KG1 (cell line): ENCODE results near the gene OR6N1.

Experiments
- DNase-seq: peaks from one replicate; lab custom pipeline; 2025; lab: John Stamatoyannopoulos, UW

OR6N1 gene

GRCh38 chr1:158752155-158752712, 19.8 kb downstream of the OR6N1 start:
- no peak for DNase-seq

- DNase-seq: no peak
These were observed 36.1 kb downstream of the OR6N1 start for GRCh38 chr1:158735848-158736247.

GRCh38 chr1:158732524-158732923, 39.5 kb downstream of the OR6N1 start:
- no peak for DNase-seq

- DNase-seq: no peak
These were observed 40.3 kb downstream of the OR6N1 start for GRCh38 chr1:158731707-158732106.

GRCh38 chr1:158730453-158730852, 41.5 kb downstream of the OR6N1 start:
- no peak for DNase-seq

- no peak for DNase-seq
These were observed 43.3 kb downstream of the OR6N1 start for GRCh38 chr1:158728510-158729225.

GRCh38 chr1:158724442-158724841, 47.6 kb downstream of the OR6N1 start:
- no peak for DNase-seq

GRCh38 chr1:158720620-158721019, 51.4 kb downstream of the OR6N1 start, which contains the start of gene OR6K3:
TSS of gene OR6K3 (minus strand) at chr1:158720720. CDS start at chr1:158718115, 2,605 bp downstream.
- DNase-seq: no peak

GRCh38 chr1:158719664-158720063, 52.3 kb downstream of the OR6N1 start:
- DNase-seq: no peak

- DNase-seq: no peak
These were observed 54.7 kb downstream of the OR6N1 start for GRCh38 chr1:158717344-158717743.

- DNase-seq: no peak
These were observed 55.7 kb downstream of the OR6N1 start for GRCh38 chr1:158716335-158716734.

GRCh38 chr1:158714754-158715153, 57.2 kb downstream of the OR6N1 start:
- DNase-seq: no peak
